RWPE2 (cell line): ENCODE measurements around the gene TSPAN33.
A peak's percentile ranks its signal among the peaks of the same experiment; 100 is the strongest.

Experiments used
- ATAC-seq: fragments of 200-7000 bp; cut with Tn5 transposase; 3 replicates; pipeline ENCODE4 v1.9.1; 2021; ENCODE audit warnings: low read depth
- DNase-seq: peaks from one replicate; pipeline ENCODE4 v3.0.0-alpha.2; 2020; ENCODE audit warnings: low spot score
- H3K27ac ChIP-seq: fragments of 450-650 bp; 2 replicates; pipeline ENCODE4 v1.5.1; 2017; ENCODE audit warnings: mild to moderate bottlenecking; ENCODE audit not compliant: poor library complexity, severe bottlenecking
- H3K27me3 ChIP-seq: fragments of 250-450 bp; sonication (Bioruptor Pico); 2 replicates; pipeline ENCODE4 v1.5.1; 2021; ENCODE audit warnings: mild to moderate bottlenecking, moderate library complexity; ENCODE audit not compliant: insufficient read depth, poor library complexity, severe bottlenecking
- H3K36me3 ChIP-seq: fragments of 250-450 bp; sonication (Bioruptor Pico); 2 replicates; pipeline ENCODE4 v1.5.1; 2020; ENCODE audit warnings: low read depth, mild to moderate bottlenecking, moderate library complexity
- H3K4me1 ChIP-seq: fragments of 250-450 bp; sonication (Bioruptor Pico); 2 replicates; pipeline ENCODE4 v1.5.1; 2021; ENCODE audit warnings: mild to moderate bottlenecking, moderate library complexity; ENCODE audit not compliant: insufficient read depth, poor library complexity, severe bottlenecking
- H3K4me3 ChIP-seq: fragments of 250-450 bp; sonication (Bioruptor Pico); 2 replicates; pipeline ENCODE4 v1.5.1; 2021; ENCODE audit warnings: mild to moderate bottlenecking, moderate library complexity; ENCODE audit not compliant: severe bottlenecking
- H3K9me3 ChIP-seq: fragments of 250-450 bp; sonication (Bioruptor Pico); 2 replicates; pipeline ENCODE4 v1.5.1; 2021; ENCODE audit warnings: mild to moderate bottlenecking, moderate library complexity; ENCODE audit not compliant: severe bottlenecking
- TF ChIP-seq, protein P1 (sequence below): fragments of 450-650 bp; IDR thresholded peaks from one replicate; pipeline ENCODE4 v1.5.1; 2017; ENCODE audit warnings: mild to moderate bottlenecking, moderate library complexity; ENCODE audit not compliant: poor library complexity, severe bottlenecking

Gene TSPAN33, protein sequence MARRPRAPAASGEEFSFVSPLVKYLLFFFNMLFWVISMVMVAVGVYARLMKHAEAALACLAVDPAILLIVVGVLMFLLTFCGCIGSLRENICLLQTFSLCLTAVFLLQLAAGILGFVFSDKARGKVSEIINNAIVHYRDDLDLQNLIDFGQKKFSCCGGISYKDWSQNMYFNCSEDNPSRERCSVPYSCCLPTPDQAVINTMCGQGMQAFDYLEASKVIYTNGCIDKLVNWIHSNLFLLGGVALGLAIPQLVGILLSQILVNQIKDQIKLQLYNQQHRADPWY

DNA sequence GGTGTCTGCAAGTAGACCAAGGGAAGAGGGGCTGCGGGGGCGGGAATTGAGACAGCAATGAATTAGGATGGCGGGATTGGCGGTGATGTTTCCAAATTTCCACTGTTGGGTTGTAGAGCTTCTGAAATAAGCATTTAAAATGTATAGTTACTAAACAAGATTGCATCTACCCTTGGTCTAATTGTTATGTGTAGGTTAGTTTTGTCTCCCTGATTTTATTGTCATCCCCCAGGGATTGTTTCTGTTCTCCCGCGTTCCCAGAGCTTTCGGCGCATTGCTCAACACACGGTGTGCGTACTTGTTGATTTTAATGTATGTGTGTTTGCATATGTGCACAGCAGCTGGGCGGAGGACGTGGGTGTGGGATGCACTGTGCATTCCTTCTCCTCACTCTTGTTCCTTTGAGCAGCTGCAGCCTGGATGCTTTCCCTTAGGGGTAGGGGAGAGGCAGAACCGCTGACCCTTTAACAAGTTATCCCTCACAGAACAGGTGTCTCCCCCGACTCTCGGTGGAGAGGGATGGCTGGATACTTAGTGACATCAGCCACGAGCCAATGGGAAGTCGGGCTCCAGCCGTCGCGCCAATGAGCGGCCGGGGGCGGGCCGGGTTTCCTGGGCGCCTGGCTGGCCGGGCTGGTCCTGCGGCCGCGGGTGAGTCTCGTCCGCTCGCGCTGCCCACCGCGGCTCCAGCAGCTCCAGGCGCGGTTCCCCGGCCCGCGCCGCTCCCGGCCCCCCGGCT lies at the start of gene TSPAN33:
Gene TSPAN33 (plus strand): TSS at position 613 of the 739 bp plus-strand sequence. CDS start 274 bp downstream, outside the sequence.
- Histone ChIP-seq H3K36me3 (no peaks in the 10 kb centered on the region), H3K9me3 (no peaks in the 10 kb centered on the region), H3K27me3 (peaks cover 12% of the 10 kb centered on the region), H3K27ac (no peak within 1 kb of the TSS), H3K4me3 (peak within 1 kb of the TSS; percentile 45), H3K4me1 (no peaks in the 10 kb centered on the region)
- TF ChIP-seq, protein P1, sequence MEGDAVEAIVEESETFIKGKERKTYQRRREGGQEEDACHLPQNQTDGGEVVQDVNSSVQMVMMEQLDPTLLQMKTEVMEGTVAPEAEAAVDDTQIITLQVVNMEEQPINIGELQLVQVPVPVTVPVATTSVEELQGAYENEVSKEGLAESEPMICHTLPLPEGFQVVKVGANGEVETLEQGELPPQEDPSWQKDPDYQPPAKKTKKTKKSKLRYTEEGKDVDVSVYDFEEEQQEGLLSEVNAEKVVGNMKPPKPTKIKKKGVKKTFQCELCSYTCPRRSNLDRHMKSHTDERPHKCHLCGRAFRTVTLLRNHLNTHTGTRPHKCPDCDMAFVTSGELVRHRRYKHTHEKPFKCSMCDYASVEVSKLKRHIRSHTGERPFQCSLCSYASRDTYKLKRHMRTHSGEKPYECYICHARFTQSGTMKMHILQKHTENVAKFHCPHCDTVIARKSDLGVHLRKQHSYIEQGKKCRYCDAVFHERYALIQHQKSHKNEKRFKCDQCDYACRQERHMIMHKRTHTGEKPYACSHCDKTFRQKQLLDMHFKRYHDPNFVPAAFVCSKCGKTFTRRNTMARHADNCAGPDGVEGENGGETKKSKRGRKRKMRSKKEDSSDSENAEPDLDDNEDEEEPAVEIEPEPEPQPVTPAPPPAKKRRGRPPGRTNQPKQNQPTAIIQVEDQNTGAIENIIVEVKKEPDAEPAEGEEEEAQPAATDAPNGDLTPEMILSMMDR: no peak
- DNase-seq (no peak), ATAC-seq (peak; percentile 99)

DNA sequence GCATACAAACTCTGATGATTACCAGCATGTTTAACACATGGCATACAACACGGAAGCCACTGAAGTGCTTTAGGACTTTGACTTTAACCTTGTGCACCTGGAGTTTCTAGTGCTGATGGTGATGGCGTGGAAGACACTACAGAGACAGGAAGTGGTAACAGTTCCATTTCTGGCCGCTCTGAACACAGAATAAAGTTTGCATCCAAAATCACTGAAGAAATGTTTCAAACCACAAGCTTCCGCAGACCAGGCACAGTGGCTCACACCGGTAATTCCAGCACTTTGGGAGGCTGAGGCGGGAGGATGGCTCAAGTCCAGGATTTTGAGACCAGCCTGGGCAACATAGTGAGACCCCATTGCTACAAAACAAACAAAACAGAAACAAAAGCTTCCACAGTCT lies 49.2 kb upstream of the TSPAN33 start:
- ATAC-seq: no peak
- no peak for DNase-seq
- TF ChIP-seq, protein P1: no peak
- H3K9me3 ChIP-seq: no peaks in the 10 kb centered on the region
- H3K36me3 ChIP-seq: no peaks in the 10 kb centered on the region
- H3K27me3 ChIP-seq: no peaks in the 10 kb centered on the region
- no peaks in the 10 kb centered on the region for H3K4me1 ChIP-seq
- no peak overlapping the region for H3K27ac ChIP-seq
- no peak overlapping the region for H3K4me3 ChIP-seq

DNA sequence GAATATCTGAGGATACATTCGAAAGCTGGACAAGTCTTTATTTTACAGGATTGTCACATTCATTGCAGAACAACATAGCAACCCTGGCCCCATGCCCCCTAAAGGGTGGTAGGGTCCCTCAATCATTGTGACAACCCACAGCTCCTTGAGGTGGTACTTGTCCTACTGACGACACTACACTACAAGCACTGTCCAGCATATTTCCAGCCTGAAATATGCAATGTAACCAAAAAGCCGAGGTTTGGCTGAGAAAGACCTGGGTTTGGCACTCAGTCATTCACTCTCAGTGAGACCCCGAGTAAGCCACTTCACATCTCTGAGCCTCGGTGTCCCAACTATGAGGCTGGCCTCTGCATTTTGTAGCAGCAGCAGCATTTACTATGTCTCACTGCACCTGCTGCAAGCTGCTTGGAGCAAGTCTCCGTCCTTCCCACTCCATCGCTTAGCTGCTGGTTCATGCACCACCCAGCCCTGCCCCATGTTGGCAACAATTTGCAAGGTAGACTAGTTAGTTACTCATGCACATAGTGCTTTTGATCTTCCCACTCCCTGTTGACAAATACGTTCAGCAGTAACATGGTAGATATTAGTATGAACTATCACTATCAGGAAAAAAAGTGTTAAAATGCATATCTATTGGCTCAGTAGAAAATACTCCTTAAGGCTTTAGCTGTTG lies 46.0 kb upstream of the TSPAN33 start:
- no peaks in the 10 kb centered on the region for H3K4me1 ChIP-seq
- H3K27ac ChIP-seq: no peak overlapping the region
- TF ChIP-seq, protein P1: no peak
- H3K36me3 ChIP-seq: no peaks in the 10 kb centered on the region
- DNase-seq (no peak), ATAC-seq (no peak)
- no peak overlapping the region for H3K4me3 ChIP-seq
- no peaks in the 10 kb centered on the region for H3K9me3 ChIP-seq
- H3K27me3 ChIP-seq: no peaks in the 10 kb centered on the region

DNA sequence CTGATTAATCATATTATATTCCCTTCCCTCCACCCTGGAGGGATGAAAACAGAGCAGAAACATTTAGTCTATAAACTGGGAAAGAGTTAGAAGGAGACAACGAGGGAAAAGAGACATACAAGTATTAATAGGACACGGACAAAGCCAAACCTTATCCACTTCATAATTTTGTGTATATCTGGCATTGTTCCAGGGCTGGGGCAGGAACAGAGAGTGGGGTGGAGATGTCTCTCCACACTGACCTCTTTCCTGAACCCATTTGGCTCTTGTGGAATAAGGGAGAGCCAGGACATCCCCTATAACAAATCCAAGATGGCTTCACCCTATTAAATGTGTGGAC lies 43.7 kb upstream of the TSPAN33 start:
- H3K4me3 ChIP-seq: no peak overlapping the region
- H3K9me3 ChIP-seq: no peaks in the 10 kb centered on the region
- H3K27me3 ChIP-seq: no peaks in the 10 kb centered on the region
- no peaks in the 10 kb centered on the region for H3K4me1 ChIP-seq
- TF ChIP-seq, protein P1: no peak
- no peak overlapping the region for H3K27ac ChIP-seq
- H3K36me3 ChIP-seq: no peaks in the 10 kb centered on the region
- DNase-seq (no peak), ATAC-seq (no peak)

DNA sequence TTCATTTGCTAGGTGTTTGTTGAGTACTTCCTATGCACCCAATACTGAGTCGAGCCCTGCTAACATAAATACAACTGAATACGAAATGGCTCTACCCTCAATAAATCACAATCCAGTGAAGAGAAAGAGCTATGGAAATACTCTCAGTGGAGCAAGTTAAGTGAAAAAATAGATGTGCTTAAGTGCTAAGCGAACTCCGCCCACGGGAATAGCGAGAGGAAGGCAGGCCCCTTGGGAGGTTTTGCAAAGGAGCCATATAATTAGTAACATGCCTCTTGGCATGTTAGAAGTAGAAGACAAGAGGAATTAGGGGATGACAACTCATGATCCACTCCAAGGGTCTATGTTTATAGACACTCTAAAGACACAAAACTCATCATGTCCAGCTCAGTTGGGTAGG lies 42.8 kb upstream of the TSPAN33 start:
- Histone ChIP-seq H3K4me1 (no peaks in the 10 kb centered on the region), H3K27ac (no peak overlapping the region), H3K27me3 (no peaks in the 10 kb centered on the region), H3K9me3 (no peaks in the 10 kb centered on the region), H3K36me3 (no peaks in the 10 kb centered on the region), H3K4me3 (no peak overlapping the region)
- ATAC-seq (no peak), DNase-seq (no peak)
- TF ChIP-seq, protein P1: no peak
